ENCODE data around the gene NAALADL2.

- TF ChIP-seq, protein P1, sequence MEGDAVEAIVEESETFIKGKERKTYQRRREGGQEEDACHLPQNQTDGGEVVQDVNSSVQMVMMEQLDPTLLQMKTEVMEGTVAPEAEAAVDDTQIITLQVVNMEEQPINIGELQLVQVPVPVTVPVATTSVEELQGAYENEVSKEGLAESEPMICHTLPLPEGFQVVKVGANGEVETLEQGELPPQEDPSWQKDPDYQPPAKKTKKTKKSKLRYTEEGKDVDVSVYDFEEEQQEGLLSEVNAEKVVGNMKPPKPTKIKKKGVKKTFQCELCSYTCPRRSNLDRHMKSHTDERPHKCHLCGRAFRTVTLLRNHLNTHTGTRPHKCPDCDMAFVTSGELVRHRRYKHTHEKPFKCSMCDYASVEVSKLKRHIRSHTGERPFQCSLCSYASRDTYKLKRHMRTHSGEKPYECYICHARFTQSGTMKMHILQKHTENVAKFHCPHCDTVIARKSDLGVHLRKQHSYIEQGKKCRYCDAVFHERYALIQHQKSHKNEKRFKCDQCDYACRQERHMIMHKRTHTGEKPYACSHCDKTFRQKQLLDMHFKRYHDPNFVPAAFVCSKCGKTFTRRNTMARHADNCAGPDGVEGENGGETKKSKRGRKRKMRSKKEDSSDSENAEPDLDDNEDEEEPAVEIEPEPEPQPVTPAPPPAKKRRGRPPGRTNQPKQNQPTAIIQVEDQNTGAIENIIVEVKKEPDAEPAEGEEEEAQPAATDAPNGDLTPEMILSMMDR (IDR thresholded peaks at IDR 0.05; ENCODE audit: low read length) = no peak
- no peak for TF ChIP-seq EZH2 (IDR thresholded peaks at IDR 0.05; ENCODE audit: borderline replicate concordance, low read length)
These were observed 182.2 kb downstream of the NAALADL2 start for GRCh38 chr3:175041369-175041768.

Measured in OCI-LY1 (cell line).